Measurements from ENCODE around the gene PPP1R1B.

DNA sequence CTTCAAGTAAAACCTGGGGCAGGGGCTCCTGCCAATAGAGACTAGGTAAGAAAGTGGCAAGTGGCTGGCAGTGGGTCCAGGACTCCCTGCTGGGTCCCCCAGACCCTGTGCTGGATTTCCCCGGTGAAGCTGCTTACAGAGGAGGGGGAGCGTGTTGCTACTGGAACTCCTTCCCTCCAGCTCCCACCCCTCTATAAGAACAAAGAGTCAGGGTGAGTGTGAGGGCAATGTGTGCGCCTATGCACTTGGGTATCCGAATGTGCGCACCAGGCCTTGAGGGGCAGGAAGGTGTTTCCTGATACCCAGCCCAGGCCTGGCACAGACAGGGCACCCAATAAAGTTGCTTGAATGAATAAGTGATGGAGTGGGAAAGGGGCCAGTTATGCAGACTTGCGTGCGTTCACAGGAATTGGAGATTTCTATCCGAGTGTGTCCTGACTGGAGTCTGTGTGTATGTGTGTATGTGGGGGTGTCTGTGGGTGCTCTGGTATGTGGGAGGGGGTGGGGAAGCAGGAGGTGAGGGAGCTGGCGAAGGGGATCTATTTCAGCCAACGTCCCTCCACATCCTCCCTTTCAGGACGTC is 30.7 kb upstream of the PPP1R1B start:
- TF ChIP-seq, protein P1, sequence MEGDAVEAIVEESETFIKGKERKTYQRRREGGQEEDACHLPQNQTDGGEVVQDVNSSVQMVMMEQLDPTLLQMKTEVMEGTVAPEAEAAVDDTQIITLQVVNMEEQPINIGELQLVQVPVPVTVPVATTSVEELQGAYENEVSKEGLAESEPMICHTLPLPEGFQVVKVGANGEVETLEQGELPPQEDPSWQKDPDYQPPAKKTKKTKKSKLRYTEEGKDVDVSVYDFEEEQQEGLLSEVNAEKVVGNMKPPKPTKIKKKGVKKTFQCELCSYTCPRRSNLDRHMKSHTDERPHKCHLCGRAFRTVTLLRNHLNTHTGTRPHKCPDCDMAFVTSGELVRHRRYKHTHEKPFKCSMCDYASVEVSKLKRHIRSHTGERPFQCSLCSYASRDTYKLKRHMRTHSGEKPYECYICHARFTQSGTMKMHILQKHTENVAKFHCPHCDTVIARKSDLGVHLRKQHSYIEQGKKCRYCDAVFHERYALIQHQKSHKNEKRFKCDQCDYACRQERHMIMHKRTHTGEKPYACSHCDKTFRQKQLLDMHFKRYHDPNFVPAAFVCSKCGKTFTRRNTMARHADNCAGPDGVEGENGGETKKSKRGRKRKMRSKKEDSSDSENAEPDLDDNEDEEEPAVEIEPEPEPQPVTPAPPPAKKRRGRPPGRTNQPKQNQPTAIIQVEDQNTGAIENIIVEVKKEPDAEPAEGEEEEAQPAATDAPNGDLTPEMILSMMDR (IDR thresholded peaks at IDR 0.05): no peak
- TF ChIP-seq POLR2AphosphoS5 (IDR thresholded peaks at IDR 0.05) (no peak), EP300 (IDR thresholded peaks at IDR 0.05) (no peak)

Data from gastroesophageal sphincter (tissue), 3 donors.